ENCODE data around the gene RSPO4. TPM values are rescaled to one million over a fixed set of nuclear protein-coding genes. Genes with fewer than 3 reads are reported as not detected.

Gene RSPO4
- total RNA-seq, 1 donor from 2014 or later, result 10.9 TPM

GRCh38 chr20:995170-995569 is 6.9 kb downstream of the RSPO4 start:
- TF ChIP-seq CTCF (IDR thresholded peaks at IDR 0.05), result no peak
- DNase-seq, result no peak

GRCh38 chr20:992801-993535 is 9.1 kb downstream of the RSPO4 start:
- no peak overlapping the region for H3K4me3 ChIP-seq
- peaks cover 6% of the 10 kb centered on the region for H3K27me3 ChIP-seq
- H3K36me3 ChIP-seq, result no peaks in the 10 kb centered on the region
- DNase-seq (no peak), ATAC-seq (no peak)
- no peak overlapping the region for H3K27ac ChIP-seq
- H3K9me3 ChIP-seq, result no peaks in the 10 kb centered on the region
- intact Hi-C loops (cut with DNase I), result no loop called here
- no peak for TF ChIP-seq CTCF (IDR thresholded peaks at IDR 0.05)
- H3K4me1 ChIP-seq, result no peaks in the 10 kb centered on the region

More at GRCh38 chr20:995170-995569, 6.9 kb downstream of the RSPO4 start:
- Histone ChIP-seq H3K36me3 (no peaks in the 10 kb centered on the region), H3K4me3 (no peak overlapping the region), H3K27me3 (peaks cover 13% of the 10 kb centered on the region), H3K4me1 (no peaks in the 10 kb centered on the region), H3K27ac (no peak overlapping the region), H3K9me3 (no peaks in the 10 kb centered on the region)
- no peak for ATAC-seq
- intact Hi-C loops (cut with DNase I), result no loop called here

- no peak for TF ChIP-seq CTCF (IDR thresholded peaks at IDR 0.05)
- H3K36me3 ChIP-seq, result no peaks in the 10 kb centered on the region
- no peaks in the 10 kb centered on the region for H3K4me1 ChIP-seq
- peaks cover 6% of the 10 kb centered on the region for H3K27me3 ChIP-seq
- H3K4me3 ChIP-seq, result no peak overlapping the region
- H3K9me3 ChIP-seq, result no peaks in the 10 kb centered on the region
- no peak for DNase-seq
- no peak overlapping the region for H3K27ac ChIP-seq
- no peak for ATAC-seq
- intact Hi-C loops (cut with DNase I), result no loop called here
Measured at GRCh38 chr20:991850-992249, 10.3 kb downstream of the RSPO4 start.

- no peak overlapping the region for H3K27ac ChIP-seq
- no peak for DNase-seq
- no peaks in the 10 kb centered on the region for H3K9me3 ChIP-seq
- ATAC-seq, result no peak
- TF ChIP-seq CTCF (IDR thresholded peaks at IDR 0.05), result no peak
- H3K27me3 ChIP-seq, result peaks cover 6% of the 10 kb centered on the region
- H3K36me3 ChIP-seq, result no peaks in the 10 kb centered on the region
- intact Hi-C loops (cut with DNase I), result no loop called here
- H3K4me3 ChIP-seq, result no peak overlapping the region
- H3K4me1 ChIP-seq, result no peaks in the 10 kb centered on the region
Measured at GRCh38 chr20:990293-990959, 11.7 kb downstream of the RSPO4 start.

DNA sequence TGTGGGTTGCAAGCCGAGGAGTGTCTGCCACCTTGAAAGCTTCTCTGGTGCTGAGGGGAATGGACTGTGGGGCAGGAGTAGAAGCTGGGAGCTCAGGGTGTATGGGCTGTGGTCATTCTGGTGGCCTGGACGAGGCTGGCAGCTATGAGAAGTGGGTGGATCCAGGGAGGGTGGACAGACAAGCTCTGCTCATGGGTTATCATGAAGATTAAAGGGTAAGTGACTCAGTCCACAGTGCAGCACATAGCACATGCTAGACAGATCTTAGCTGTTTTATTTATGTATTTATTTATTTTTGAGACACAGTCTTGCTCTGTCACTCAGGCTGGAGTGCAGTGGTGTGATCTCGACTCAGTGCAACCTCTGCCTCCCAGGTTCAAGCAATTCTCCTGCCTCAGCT is 13.8 kb downstream of the RSPO4 start:
- no peak for DNase-seq

More for the DNA sequence above, 13.8 kb downstream of the RSPO4 start:
- no peak for TF ChIP-seq CTCF (IDR thresholded peaks at IDR 0.05)
- H3K27ac ChIP-seq, result no peak overlapping the region
- no peaks in the 10 kb centered on the region for H3K9me3 ChIP-seq
- H3K36me3 ChIP-seq, result no peaks in the 10 kb centered on the region
- no peak for ATAC-seq
- H3K4me3 ChIP-seq, result no peak overlapping the region
- no peaks in the 10 kb centered on the region for H3K4me1 ChIP-seq
- H3K27me3 ChIP-seq, result peaks cover 6% of the 10 kb centered on the region
- intact Hi-C loops (cut with DNase I), result no loop called here
